ENCODE measurements around the gene SH3BP2. TPM values are rescaled to one million over a fixed set of nuclear protein-coding genes. Genes with fewer than 3 reads are reported as not detected.

Gene SH3BP2
- total RNA-seq, 1 donor from 2014 or later: 62.1 TPM

DNA sequence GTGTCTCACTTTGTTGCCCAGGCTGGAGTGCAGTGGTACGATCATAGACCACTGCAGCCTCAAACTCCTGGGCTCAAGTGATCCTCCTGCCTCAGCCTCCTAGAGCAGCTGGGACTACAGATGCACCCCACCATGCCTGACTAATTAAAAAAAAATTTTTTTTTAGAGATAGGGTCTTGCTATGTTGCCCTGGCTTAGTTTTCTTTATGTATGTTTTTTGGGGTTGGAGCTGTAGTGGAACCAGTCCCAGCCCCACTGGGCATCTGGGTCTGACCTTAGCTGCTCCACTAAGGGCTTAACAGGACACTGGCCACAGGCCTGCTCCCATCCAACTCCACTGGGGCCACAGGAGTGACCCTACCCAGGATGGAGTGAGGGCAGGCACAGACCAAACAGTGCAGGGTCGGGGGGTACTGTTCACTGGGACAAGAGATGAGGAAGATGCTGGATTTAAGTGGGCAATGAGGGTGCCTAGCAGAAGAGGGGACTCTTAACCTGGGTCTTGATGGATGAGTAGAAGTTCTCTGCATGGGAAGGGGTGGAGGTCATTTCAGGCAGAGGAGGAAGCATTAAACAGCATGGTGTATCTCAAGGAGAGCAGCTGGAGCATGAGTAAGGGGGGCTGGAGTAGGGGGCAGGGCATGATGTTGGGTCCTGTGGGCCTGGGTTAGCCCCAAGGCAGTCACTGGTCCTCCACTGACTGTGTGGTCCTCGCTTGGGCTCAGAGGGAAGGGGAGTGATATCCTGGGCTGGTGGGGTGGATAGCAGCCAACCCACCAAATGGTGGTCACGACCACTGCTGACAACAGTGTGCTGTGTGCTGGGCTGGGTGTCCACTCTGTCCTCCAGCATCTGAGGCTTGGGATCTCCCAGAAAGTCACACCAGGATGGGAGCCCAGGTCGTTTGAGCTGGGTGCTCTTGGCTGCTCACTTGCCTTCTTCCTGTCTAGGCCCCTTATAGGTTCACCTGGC, 26.6 kb downstream of the SH3BP2 start:
- DNase-seq (ENCODE audit: low spot score): no peak

DNA sequence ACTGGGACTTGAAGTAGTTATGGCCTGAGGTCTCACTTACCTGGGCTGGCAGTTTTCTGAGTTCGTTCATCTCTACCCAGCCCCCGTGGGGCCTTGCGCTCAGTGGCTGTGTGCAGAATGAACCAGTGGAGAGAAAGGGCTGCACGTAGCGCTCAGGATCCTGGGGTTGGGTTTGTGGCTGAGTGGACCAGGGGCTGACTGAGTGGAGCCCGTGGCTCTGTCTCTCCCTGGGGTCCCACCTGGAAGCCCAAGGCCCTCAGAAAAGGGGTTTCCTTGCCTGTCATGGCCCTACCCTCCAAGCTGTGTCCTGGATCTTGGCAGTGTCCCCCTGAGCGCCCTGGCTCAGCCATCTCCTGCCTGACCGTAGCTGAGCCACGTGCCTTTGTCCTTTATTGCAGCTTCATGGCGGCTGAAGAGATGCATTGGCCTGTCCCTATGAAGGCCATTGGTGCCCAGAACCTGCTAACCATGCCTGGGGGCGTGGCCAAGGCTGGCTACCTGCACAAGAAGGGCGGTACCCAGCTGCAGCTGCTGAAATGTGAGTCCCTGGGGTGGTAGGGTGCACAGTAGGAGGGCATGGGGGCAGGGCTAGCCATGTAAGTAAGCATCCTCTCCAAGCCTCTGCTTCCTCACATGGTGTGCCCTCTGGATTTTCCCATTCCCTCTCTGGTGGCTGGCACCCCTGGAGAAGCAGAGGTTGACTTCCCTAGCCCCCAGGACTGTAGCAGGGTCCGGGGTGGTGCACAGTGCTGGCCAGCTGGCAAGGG, 27.5 kb downstream of the SH3BP2 start:
- DNase-seq (ENCODE audit: low spot score): no peak

DNA sequence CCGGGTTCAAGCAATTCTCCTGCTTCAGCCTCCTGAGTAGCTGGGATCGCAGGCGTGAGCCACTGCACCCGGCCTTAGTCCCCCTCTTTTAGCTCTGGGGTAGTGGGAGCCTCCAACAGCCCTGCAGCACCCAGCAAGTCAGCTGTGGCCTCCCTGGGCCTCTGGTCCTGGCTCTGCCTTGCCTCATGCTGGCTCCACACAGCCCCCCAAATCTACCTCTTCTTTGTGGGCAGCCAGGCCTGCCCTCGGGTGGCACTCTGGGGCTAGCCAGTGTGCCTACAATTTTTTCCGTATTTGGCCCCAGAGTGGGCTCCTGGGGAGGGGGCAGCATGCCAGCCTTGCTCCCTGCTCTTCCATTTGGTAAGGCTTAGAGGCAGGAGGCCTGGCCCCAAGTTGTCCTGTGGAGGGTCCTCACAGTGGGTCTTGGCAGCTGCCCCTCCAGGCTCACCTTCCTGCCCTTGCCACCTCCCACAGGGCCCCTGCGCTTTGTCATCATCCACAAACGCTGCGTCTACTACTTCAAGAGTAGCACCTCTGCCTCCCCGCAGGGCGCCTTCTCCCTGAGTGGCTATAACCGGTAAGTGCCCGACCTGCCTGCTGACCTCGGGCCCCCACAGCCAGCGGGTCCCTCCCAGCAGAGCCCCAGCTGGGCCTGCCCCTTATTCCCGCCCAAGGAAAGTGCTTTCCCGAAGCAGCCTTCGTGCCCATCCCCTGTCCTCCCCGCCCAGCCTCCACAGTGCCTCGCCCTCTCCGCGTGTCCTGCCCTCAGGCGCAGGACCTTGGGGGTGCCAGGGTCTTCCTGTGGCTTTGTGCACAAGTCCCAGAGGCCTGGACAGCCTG, 29.8 kb downstream of the SH3BP2 start:
- no peak for DNase-seq (ENCODE audit: low spot score)

DNA sequence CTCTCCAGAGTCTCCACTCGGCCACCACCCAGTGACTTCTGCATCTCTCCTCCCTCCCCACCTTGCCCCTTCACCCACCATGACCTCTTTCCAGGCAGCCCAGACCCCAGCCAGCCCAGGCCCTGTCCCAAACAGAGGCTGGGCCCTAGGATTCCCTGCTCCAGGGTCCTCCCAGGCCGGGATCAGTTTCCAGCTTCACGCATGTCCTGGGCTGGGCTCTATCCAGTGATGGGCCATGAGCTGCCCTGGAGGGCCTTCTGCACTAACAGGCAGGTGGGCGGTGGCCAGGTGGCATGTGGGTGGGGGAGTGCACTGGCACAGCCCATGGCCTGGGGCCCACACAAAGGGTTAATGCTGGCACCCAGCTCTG, 30.4 kb downstream of the SH3BP2 start:
- DNase-seq (ENCODE audit: low spot score): no peak

GRCh38 chr4:2823671-2824328, 30.9 kb downstream of the SH3BP2 start:
- DNase-seq (ENCODE audit: low spot score): no peak

GRCh38 chr4:2824329-2824835, 31.5 kb downstream of the SH3BP2 start:
- no peak for DNase-seq (ENCODE audit: low spot score)

- no peak for DNase-seq (ENCODE audit: low spot score)
Observed at GRCh38 chr4:2824836-2825381, 32.0 kb downstream of the SH3BP2 start.

DNA sequence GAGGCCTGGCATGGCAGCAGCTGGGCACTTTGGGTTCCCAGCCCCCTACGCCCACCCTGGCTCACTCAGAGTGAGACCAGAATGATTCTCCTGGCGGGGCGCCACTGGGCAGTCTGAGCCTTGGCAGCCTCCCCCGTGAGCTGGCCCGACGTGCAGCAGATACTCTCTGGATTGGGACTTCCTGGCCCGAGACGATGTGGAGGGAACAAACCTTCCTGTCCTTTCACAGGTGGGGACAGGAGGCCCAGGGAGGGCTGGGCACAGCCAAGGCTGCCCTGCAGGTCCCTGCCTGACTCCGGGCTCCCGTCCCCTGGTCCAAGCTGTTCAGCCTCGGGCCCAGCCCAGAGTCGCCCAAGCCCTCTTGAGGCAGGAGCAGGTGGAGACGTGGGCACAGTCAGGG, 32.9 kb downstream of the SH3BP2 start:
- no peak for DNase-seq (ENCODE audit: low spot score)

GRCh38 chr4:2827071-2827873, 34.4 kb downstream of the SH3BP2 start:
- no peak for DNase-seq (ENCODE audit: low spot score)

GRCh38 chr4:2827874-2828751, 35.2 kb downstream of the SH3BP2 start:
- no peak for DNase-seq (ENCODE audit: low spot score)

GRCh38 chr4:2828758-2829181, 35.9 kb downstream of the SH3BP2 start:
- no peak for DNase-seq (ENCODE audit: low spot score)

DNA sequence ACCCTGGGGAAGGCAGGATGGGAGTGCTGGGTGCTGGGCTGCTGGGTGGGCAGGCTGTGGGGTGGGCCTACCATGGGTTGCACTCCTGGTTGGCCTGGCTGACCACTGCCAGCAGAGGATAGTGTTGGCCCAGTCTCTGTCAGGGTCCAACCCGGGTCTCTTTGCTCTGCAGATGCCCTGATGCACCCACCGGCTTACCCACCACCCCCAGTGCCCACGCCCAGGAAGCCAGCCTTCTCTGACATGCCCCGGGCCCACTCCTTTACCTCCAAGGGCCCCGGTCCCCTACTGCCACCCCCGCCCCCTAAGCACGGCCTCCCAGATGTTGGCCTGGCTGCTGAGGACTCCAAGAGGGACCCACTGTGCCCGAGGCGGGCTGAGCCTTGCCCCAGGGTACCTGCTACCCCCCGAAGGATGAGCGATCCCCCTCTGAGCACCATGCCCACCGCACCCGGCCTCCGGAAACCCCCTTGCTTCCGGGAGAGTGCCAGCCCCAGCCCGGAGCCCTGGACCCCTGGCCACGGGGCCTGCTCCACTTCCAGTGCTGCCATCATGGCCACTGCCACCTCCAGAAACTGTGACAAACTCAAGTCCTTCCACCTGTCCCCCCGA, 36.5 kb downstream of the SH3BP2 start:
- no peak for DNase-seq (ENCODE audit: low spot score)

DNA sequence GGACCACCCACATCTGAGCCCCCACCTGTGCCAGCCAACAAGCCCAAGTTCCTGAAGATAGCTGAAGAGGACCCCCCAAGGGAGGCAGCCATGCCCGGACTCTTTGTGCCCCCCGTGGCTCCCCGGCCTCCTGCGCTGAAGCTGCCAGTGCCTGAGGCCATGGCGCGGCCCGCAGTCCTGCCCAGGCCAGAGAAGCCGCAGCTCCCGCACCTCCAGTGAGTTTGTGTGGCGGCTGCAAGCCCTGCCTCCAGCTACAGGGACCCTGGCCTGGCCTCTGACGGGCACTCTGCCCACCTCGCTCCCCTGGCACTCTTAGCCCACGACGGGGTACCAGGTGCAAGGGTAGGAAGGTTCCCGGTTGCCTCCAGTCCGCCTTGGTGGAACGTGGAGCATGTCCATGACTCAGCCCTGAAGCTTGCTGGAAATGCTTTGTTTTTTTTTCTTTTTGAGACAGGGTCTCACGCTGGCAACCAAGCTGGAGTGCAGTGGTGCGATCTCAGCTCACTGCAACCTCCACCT, 37.1 kb downstream of the SH3BP2 start:
- no peak for DNase-seq (ENCODE audit: low spot score)

DNA sequence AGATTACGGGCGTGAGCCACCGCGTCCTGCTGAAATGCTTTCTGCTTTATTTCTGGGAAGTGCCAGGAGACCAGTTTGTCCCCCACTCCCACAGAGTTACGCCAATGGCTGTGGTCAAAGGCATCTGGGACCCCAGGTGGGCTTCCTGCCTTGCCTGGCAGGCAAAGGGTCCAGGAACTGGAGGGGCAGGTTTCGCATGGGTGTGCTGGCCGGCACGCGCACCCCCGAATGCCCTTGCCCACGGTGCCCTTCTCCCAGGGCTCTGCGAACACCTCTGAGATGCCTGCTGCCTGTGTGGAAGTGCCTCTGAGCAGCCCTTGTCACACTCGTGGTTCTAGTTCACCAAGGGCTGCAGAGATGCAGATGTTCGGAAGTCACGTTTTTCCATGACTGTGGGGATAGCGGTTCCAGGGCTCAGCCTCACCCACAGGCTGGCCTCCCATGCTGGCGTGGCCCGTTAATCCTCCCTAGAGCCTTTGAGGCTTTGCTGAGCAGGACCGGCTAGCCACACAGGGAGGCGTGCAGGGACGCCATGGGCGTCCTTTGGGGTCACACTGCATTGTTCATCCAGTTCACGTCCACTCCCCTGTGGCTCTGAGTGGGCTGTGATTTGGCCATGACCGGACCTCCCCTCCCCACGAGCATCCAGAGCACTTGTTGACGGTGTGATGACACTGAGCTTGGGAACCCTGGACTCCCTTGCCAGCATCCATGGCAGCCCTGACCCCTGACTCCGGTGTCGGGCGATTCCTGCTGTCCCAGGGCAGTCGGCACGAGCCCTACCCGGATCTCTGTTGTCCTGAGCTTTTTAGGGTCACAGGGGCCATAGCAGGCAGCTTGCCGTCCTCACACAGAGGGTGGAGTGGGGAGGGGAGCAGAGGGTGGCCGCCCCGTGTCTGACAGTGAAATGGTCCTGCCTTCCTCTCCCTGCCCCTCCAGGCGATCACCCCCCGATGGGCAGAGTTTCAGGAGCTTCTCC, 38.0 kb downstream of the SH3BP2 start:
- DNase-seq (ENCODE audit: low spot score): no peak

- no peak for DNase-seq (ENCODE audit: low spot score)
Observed at GRCh38 chr4:2831611-2832308, 38.9 kb downstream of the SH3BP2 start.

DNA sequence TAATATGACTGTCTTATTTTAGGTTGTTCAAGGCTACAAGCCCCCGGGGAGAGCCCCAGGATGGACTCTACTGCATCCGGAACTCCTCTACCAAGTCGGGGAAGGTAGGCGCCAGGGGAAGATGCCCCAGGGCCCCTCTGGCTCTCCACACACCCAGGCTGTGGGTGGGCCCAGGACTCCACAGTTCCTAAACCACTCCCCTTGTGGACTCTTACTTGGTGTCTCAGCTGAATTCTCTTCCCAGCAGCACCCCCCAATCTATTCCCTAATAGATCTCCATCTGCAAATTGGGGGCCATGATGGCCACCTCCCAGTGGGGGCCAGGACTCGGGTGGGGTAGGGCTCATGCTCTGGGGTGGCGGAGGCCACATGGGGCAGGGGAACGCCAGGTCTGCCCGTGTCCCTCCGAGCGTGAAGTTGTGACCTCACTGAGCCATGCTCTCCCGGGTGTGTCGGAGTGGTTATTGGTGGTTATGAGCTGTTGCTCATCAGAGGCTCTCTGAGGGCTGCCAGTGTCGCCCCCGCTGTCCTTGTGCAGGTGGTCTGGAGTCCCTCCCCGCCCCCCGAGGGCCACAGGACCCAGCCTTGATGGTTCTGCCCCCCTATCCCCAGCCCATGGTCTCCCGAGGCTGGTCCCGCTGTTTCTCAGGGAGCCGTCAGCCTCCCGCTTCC, 39.6 kb downstream of the SH3BP2 start:
- DNase-seq (ENCODE audit: low spot score): no peak

All from mucosa of gallbladder (tissue), 1 donor.